ENCODE data around the gene PDCD1LG2. TPM values are rescaled to one million over a fixed set of nuclear protein-coding genes. Genes with fewer than 3 reads are reported as not detected.

Gene PDCD1LG2
- polyA plus RNA-seq, 1 of the 3 experiments (the other 2 are of a cell fraction) = 11.1 TPM

DNA sequence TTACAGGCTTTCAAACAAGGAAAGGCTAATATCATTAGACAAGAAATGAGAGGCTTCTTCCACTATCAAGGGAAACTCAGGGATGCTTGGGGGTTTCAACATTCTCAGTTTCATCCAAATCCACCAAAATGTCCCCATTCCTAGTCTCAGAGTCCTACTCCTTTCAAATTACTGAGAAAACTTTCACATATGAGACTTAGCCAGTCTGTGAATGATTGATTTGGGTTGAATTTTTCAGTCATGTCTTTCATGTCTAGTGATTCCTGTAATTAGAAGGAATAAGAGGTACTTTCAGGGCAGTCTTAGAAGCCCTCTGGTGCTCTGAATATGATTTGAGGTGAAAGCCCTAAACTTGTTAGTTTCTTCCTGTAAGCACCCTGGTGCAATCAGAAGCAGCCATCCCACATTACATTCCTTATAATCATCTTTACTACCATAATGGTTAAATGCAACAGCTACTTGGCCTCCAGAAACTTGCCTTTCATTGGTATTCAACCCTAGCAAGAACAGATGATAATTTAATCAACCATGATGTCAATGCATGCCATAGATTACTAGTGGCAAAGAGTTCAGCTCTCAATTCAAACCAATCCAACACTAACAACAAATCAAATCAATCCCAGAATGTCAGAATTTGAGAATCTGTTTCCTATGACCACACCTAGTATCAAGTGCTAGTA lies 67.8 kb downstream of the PDCD1LG2 start (continued):
- TF ChIP-seq NRF1 (IDR thresholded peaks at IDR 0.05; ENCODE audit: low read depth, low read length) (no peak), GABPA (IDR thresholded peaks at IDR 0.05; ENCODE audit: low read depth) (no peak)

DNA sequence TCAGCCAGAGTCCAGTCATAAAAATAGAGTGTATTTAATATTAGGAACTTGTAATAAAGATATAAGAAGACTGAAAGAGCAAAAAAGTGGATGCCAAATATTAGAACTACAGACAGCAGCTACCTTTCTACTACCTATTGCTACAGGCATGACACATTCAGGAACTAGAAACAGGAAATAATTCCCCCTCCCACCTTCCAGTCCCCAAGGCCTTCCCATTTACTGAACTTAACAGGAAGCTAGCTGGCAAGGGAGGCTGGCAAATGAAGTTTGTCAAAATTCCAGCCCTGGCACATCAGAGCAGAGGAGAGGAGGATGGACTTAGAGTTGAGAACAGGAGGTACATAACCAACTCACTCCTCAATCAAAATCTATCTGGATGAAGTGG lies 68.4 kb downstream of the PDCD1LG2 start:
- Histone ChIP-seq H3K9me3 (no peaks in the 10 kb centered on the region), H3K4me2 (no peak overlapping the region), H3K4me1 (ENCODE audit: control insufficient read depth in 1 of 2, insufficient read depth in 2 of 2, low read depth in 1 of 2, low read length in 1 of 2) (peaks cover 0 to 10% of the 10 kb centered on the region in 2 experiments; a peak in 1 of 4 replicates), H3F3A (replicated peaks; ENCODE audit: insufficient read depth) (peaks cover 26% of the 10 kb centered on the region), H3K9ac (no peak overlapping the region), H3K27me3 (ENCODE audit: insufficient read depth) (no peaks in the 10 kb centered on the region), H3K27ac (ENCODE audit: low read depth in 2 of 2, low read length in 1 of 2) (peak overlapping the region in 1 of 2 experiments; percentile 51; a peak in 2 of 4 replicates), H3K4me3 (ENCODE audit: low read depth in 2 of 2, low read length in 1 of 2) (no peak overlapping the region), H4K20me1 (ENCODE audit: insufficient read depth) (no peaks in the 10 kb centered on the region), H3K9me2 (no peaks in the 10 kb centered on the region), H3K79me2 (ENCODE audit: insufficient read depth) (no peaks in the 10 kb centered on the region), H2AFZ (ENCODE audit: low read depth) (no peak overlapping the region), H3K36me3 (replicated peaks in 1 of 2; ENCODE audit: control insufficient read depth in 1 of 2, insufficient read depth in 2 of 2, low read length in 1 of 2) (no peaks in the 10 kb centered on the region)
- TF ChIP-seq TCF12 (IDR thresholded peaks at IDR 0.05) = no peak
- no peak for TF ChIP-seq NRF1 (IDR thresholded peaks at IDR 0.05; ENCODE audit: low read depth, low read length)
- TF ChIP-seq, protein P1, sequence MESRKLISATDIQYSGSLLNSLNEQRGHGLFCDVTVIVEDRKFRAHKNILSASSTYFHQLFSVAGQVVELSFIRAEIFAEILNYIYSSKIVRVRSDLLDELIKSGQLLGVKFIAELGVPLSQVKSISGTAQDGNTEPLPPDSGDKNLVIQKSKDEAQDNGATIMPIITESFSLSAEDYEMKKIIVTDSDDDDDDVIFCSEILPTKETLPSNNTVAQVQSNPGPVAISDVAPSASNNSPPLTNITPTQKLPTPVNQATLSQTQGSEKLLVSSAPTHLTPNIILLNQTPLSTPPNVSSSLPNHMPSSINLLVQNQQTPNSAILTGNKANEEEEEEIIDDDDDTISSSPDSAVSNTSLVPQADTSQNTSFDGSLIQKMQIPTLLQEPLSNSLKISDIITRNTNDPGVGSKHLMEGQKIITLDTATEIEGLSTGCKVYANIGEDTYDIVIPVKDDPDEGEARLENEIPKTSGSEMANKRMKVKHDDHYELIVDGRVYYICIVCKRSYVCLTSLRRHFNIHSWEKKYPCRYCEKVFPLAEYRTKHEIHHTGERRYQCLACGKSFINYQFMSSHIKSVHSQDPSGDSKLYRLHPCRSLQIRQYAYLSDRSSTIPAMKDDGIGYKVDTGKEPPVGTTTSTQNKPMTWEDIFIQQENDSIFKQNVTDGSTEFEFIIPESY (IDR thresholded peaks at IDR 0.05; ENCODE audit: borderline replicate concordance, low read depth) = no peak
- TF ChIP-seq, protein P2, sequence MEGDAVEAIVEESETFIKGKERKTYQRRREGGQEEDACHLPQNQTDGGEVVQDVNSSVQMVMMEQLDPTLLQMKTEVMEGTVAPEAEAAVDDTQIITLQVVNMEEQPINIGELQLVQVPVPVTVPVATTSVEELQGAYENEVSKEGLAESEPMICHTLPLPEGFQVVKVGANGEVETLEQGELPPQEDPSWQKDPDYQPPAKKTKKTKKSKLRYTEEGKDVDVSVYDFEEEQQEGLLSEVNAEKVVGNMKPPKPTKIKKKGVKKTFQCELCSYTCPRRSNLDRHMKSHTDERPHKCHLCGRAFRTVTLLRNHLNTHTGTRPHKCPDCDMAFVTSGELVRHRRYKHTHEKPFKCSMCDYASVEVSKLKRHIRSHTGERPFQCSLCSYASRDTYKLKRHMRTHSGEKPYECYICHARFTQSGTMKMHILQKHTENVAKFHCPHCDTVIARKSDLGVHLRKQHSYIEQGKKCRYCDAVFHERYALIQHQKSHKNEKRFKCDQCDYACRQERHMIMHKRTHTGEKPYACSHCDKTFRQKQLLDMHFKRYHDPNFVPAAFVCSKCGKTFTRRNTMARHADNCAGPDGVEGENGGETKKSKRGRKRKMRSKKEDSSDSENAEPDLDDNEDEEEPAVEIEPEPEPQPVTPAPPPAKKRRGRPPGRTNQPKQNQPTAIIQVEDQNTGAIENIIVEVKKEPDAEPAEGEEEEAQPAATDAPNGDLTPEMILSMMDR (IDR thresholded peaks at IDR 0.05) = no peak
- no peak for DNase-seq
- ChIA-PET CTCF (interaction anchor here (1.4 kb wide), 1 partner anchor 12 kb away, joined by 4 read pairs; no protein-coding TSS in a partner anchor), POLR2A (no interaction called here)

DNA sequence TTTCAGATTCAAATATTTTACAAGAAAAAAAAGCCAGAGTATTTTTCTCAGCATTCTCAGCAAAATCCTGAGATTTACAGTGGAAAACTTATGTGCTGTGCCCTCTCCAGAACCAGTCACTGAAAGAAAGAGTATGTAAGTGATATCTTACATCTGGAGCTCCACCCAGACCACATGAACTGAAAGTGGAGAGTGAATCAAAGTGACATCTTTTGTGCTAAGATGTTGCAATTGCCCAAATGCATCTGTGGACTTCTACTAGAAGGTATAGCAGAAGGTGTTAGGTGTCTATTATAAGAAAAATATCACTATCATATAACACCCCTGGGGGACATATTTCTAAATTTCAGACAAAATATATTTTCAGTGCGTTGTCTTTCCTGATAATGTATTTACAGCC lies 69.5 kb downstream of the PDCD1LG2 start:
- CTCF ChIA-PET = interaction anchor here (0.9 to 1.8 kb wide), 2 partner anchors 14 to 129 kb away, joined by 3 to 5 read pairs; partner anchors contain the start of gene CD274
- peaks cover 0 to 10% of the 10 kb centered on the region in 2 experiments; a peak in 1 of 4 replicates for H3K4me1 ChIP-seq (ENCODE audit: control insufficient read depth in 1 of 2, insufficient read depth in 2 of 2, low read depth in 1 of 2, low read length in 1 of 2)
- no peak overlapping the region for H3K4me2 ChIP-seq
- H4K20me1 ChIP-seq (ENCODE audit: insufficient read depth) = no peaks in the 10 kb centered on the region
- no peaks in the 10 kb centered on the region for H3K79me2 ChIP-seq (ENCODE audit: insufficient read depth)
- peaks cover 32% of the 10 kb centered on the region for H3F3A ChIP-seq (replicated peaks; ENCODE audit: insufficient read depth)
- H3K4me3 ChIP-seq (ENCODE audit: low read depth in 2 of 2, low read length in 1 of 2) = no peak overlapping the region
- TF ChIP-seq, protein P2 (IDR thresholded peaks at IDR 0.05) = no peak
- TF ChIP-seq FOXJ3 (CRISPR knock-in tag; IDR thresholded peaks at IDR 0.05) = no peak
- TF ChIP-seq, protein P1 (IDR thresholded peaks at IDR 0.05; ENCODE audit: borderline replicate concordance, low read depth) = no peak
- TF ChIP-seq ELF1 (IDR thresholded peaks at IDR 0.05) = no peak
- TF ChIP-seq FOSL2 (IDR thresholded peaks at IDR 0.05; ENCODE audit: borderline replicate concordance, low read depth) = no peak
- TF ChIP-seq, protein P3, sequence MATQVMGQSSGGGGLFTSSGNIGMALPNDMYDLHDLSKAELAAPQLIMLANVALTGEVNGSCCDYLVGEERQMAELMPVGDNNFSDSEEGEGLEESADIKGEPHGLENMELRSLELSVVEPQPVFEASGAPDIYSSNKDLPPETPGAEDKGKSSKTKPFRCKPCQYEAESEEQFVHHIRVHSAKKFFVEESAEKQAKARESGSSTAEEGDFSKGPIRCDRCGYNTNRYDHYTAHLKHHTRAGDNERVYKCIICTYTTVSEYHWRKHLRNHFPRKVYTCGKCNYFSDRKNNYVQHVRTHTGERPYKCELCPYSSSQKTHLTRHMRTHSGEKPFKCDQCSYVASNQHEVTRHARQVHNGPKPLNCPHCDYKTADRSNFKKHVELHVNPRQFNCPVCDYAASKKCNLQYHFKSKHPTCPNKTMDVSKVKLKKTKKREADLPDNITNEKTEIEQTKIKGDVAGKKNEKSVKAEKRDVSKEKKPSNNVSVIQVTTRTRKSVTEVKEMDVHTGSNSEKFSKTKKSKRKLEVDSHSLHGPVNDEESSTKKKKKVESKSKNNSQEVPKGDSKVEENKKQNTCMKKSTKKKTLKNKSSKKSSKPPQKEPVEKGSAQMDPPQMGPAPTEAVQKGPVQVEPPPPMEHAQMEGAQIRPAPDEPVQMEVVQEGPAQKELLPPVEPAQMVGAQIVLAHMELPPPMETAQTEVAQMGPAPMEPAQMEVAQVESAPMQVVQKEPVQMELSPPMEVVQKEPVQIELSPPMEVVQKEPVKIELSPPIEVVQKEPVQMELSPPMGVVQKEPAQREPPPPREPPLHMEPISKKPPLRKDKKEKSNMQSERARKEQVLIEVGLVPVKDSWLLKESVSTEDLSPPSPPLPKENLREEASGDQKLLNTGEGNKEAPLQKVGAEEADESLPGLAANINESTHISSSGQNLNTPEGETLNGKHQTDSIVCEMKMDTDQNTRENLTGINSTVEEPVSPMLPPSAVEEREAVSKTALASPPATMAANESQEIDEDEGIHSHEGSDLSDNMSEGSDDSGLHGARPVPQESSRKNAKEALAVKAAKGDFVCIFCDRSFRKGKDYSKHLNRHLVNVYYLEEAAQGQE (IDR thresholded peaks at IDR 0.05; ENCODE audit: low read depth, low read length) = no peak
- no peak overlapping the region for H3K9ac ChIP-seq
- 94% methylated on average over 1 of the region's 1 CpG for WGBS (ENCODE audit: low lambda C conversion rate)
- H3K27ac ChIP-seq (ENCODE audit: low read depth in 2 of 2, low read length in 1 of 2) = no peak overlapping the region
- H3K36me3 ChIP-seq (replicated peaks in 1 of 2; ENCODE audit: control insufficient read depth in 1 of 2, insufficient read depth in 2 of 2, low read length in 1 of 2) = no peaks in the 10 kb centered on the region
- no peaks in the 10 kb centered on the region for H3K27me3 ChIP-seq (ENCODE audit: insufficient read depth)
- no peak for DNase-seq
- H3K9me2 ChIP-seq = no peaks in the 10 kb centered on the region
- POLR2A ChIA-PET = no interaction called here
- H2AFZ ChIP-seq (ENCODE audit: low read depth) = no peak overlapping the region
- no peaks in the 10 kb centered on the region for H3K9me3 ChIP-seq

Measured in SK-N-SH (cell line).